ENCODE data around the gene HSPBAP1. TPM values are rescaled to one million over a fixed set of nuclear protein-coding genes. Genes with fewer than 3 reads are reported as not detected.
"Not testable (repeated sequence)": the region's sequence is repeated elsewhere in the genome, so short reads cannot be mapped to it uniquely, and the experiment has no call there.

HSPBAP1 gene
- total and polyA plus RNA-seq, 4 donors, result 8.3 to 10.1 (median 9.4) TPM

GRCh38 chr3:122745369-122746021 is 48.1 kb downstream of the HSPBAP1 start:
- H3K36me3 ChIP-seq (ENCODE audit: control insufficient read depth, insufficient read depth, low read length), result peaks cover 2% of the 10 kb centered on the region
- H3K9me3 ChIP-seq (ENCODE audit: control insufficient read depth, insufficient read depth, low read length), result no peaks in the 10 kb centered on the region
- H3K4me1 ChIP-seq (ENCODE audit: control insufficient read depth, insufficient read depth, low read length), result no peaks in the 10 kb centered on the region
- no peak for DNase-seq (ENCODE audit: low read depth in 4 of 6, low spot score in 6 of 6)
- no peaks in the 10 kb centered on the region for H3K27me3 ChIP-seq (ENCODE audit: control insufficient read depth, insufficient read depth, low read length)
- no peak overlapping the region for H3K27ac ChIP-seq (ENCODE audit: low read depth, low read length)
- H3K4me3 ChIP-seq (ENCODE audit: low read depth, low read length), result no peak overlapping the region
- no CpG with 5 or more reads among the region's 4 CpGs for WGBS (ENCODE audit: insufficient coverage)

- Histone ChIP-seq H3K4me1 (ENCODE audit: control insufficient read depth, insufficient read depth, low read length) (no peaks in the 10 kb centered on the region), H3K9me3 (ENCODE audit: control insufficient read depth, insufficient read depth, low read length) (no peaks in the 10 kb centered on the region), H3K36me3 (ENCODE audit: control insufficient read depth, insufficient read depth, low read length) (peaks cover 2% of the 10 kb centered on the region), H3K27me3 (ENCODE audit: control insufficient read depth, insufficient read depth, low read length) (no peaks in the 10 kb centered on the region), H3K27ac (ENCODE audit: low read depth, low read length) (no peak overlapping the region), H3K4me3 (ENCODE audit: low read depth, low read length) (no peak overlapping the region)
- 100% methylated on average over 1 of the region's 4 CpGs for WGBS (ENCODE audit: insufficient coverage)
- no peak for DNase-seq (ENCODE audit: low read depth in 4 of 6, low spot score in 6 of 6)
Observed at GRCh38 chr3:122743581-122744120, 50.0 kb downstream of the HSPBAP1 start.

GRCh38 chr3:122742234-122742633 is 51.4 kb downstream of the HSPBAP1 start:
- Histone ChIP-seq H3K4me3 (ENCODE audit: low read depth, low read length) (no peak overlapping the region), H3K27ac (ENCODE audit: low read depth, low read length) (no peak overlapping the region), H3K36me3 (ENCODE audit: control insufficient read depth, insufficient read depth, low read length) (peaks cover 2% of the 10 kb centered on the region), H3K27me3 (ENCODE audit: control insufficient read depth, insufficient read depth, low read length) (no peaks in the 10 kb centered on the region), H3K4me1 (ENCODE audit: control insufficient read depth, insufficient read depth, low read length) (no peaks in the 10 kb centered on the region), H3K9me3 (ENCODE audit: control insufficient read depth, insufficient read depth, low read length) (no peaks in the 10 kb centered on the region)
- DNase-seq (ENCODE audit: low read depth in 4 of 6, low spot score in 6 of 6), result no peak

GRCh38 chr3:122739172-122739571 is 54.5 kb downstream of the HSPBAP1 start:
- H3K9me3 ChIP-seq (ENCODE audit: control insufficient read depth, insufficient read depth, low read length), result no peaks in the 10 kb centered on the region
- WGBS (ENCODE audit: insufficient coverage), result no CpG with 5 or more reads among the region's 3 CpGs
- no peaks in the 10 kb centered on the region for H3K4me1 ChIP-seq (ENCODE audit: control insufficient read depth, insufficient read depth, low read length)
- no peak for DNase-seq (ENCODE audit: low read depth in 4 of 6, low spot score in 6 of 6)
- no peaks in the 10 kb centered on the region for H3K27me3 ChIP-seq (ENCODE audit: control insufficient read depth, insufficient read depth, low read length)
- no peaks in the 10 kb centered on the region for H3K36me3 ChIP-seq (ENCODE audit: control insufficient read depth, insufficient read depth, low read length)
- no peak overlapping the region for H3K4me3 ChIP-seq (ENCODE audit: low read depth, low read length)
- H3K27ac ChIP-seq (ENCODE audit: low read depth, low read length), result no peak overlapping the region

GRCh38 chr3:122732682-122733525 is 60.7 kb downstream of the HSPBAP1 start:
- H3K27ac ChIP-seq (ENCODE audit: low read depth, low read length); H3K27me3 ChIP-seq (ENCODE audit: control insufficient read depth, insufficient read depth, low read length); DNase-seq (ENCODE audit: low read depth in 4 of 6, low spot score in 6 of 6); H3K4me3 ChIP-seq (ENCODE audit: low read depth, low read length); H3K36me3 ChIP-seq (ENCODE audit: control insufficient read depth, insufficient read depth, low read length); H3K4me1 ChIP-seq (ENCODE audit: control insufficient read depth, insufficient read depth, low read length); H3K9me3 ChIP-seq (ENCODE audit: control insufficient read depth, insufficient read depth, low read length): not testable (repeated sequence)
- WGBS (ENCODE audit: insufficient coverage), result 98% methylated on average over 11 of the region's 22 CpGs

GRCh38 chr3:122730240-122730639 is 63.4 kb downstream of the HSPBAP1 start:
- H3K27ac ChIP-seq (ENCODE audit: low read depth, low read length), result no peak overlapping the region
- no peak for DNase-seq (ENCODE audit: low read depth in 4 of 6, low spot score in 6 of 6)
- 77% methylated on average over 2 of the region's 4 CpGs for WGBS (ENCODE audit: insufficient coverage)
- H3K4me1 ChIP-seq (ENCODE audit: control insufficient read depth, insufficient read depth, low read length), result no peaks in the 10 kb centered on the region
- H3K27me3 ChIP-seq (ENCODE audit: control insufficient read depth, insufficient read depth, low read length), result no peaks in the 10 kb centered on the region
- no peaks in the 10 kb centered on the region for H3K9me3 ChIP-seq (ENCODE audit: control insufficient read depth, insufficient read depth, low read length)
- H3K36me3 ChIP-seq (ENCODE audit: control insufficient read depth, insufficient read depth, low read length), result peaks cover 2% of the 10 kb centered on the region
- H3K4me3 ChIP-seq (ENCODE audit: low read depth, low read length), result no peak overlapping the region

GRCh38 chr3:122728756-122729514 is 64.7 kb downstream of the HSPBAP1 start:
- WGBS (ENCODE audit: insufficient coverage), result 92% methylated on average over 3 of the region's 8 CpGs
- H3K4me1 ChIP-seq (ENCODE audit: control insufficient read depth, insufficient read depth, low read length), result no peaks in the 10 kb centered on the region
- no peaks in the 10 kb centered on the region for H3K9me3 ChIP-seq (ENCODE audit: control insufficient read depth, insufficient read depth, low read length)
- peaks cover 2% of the 10 kb centered on the region for H3K36me3 ChIP-seq (ENCODE audit: control insufficient read depth, insufficient read depth, low read length)
- no peaks in the 10 kb centered on the region for H3K27me3 ChIP-seq (ENCODE audit: control insufficient read depth, insufficient read depth, low read length)
- H3K4me3 ChIP-seq (ENCODE audit: low read depth, low read length), result no peak overlapping the region
- no peak for DNase-seq (ENCODE audit: low read depth in 4 of 6, low spot score in 6 of 6)
- no peak overlapping the region for H3K27ac ChIP-seq (ENCODE audit: low read depth, low read length)

GRCh38 chr3:122728186-122728585 is 65.4 kb downstream of the HSPBAP1 start:
- H3K27me3 ChIP-seq (ENCODE audit: control insufficient read depth, insufficient read depth, low read length), result no peaks in the 10 kb centered on the region
- DNase-seq (ENCODE audit: low read depth in 4 of 6, low spot score in 6 of 6), result no peak
- WGBS (ENCODE audit: insufficient coverage), result no CpG with 5 or more reads among the region's 3 CpGs
- no peak overlapping the region for H3K27ac ChIP-seq (ENCODE audit: low read depth, low read length)
- no peaks in the 10 kb centered on the region for H3K9me3 ChIP-seq (ENCODE audit: control insufficient read depth, insufficient read depth, low read length)
- no peak overlapping the region for H3K4me3 ChIP-seq (ENCODE audit: low read depth, low read length)
- H3K4me1 ChIP-seq (ENCODE audit: control insufficient read depth, insufficient read depth, low read length), result no peaks in the 10 kb centered on the region
- H3K36me3 ChIP-seq (ENCODE audit: control insufficient read depth, insufficient read depth, low read length), result peaks cover 2% of the 10 kb centered on the region

GRCh38 chr3:122727766-122728165 is 65.9 kb downstream of the HSPBAP1 start:
- no peaks in the 10 kb centered on the region for H3K27me3 ChIP-seq (ENCODE audit: control insufficient read depth, insufficient read depth, low read length)
- H3K27ac ChIP-seq (ENCODE audit: low read depth, low read length), result no peak overlapping the region
- peaks cover 2% of the 10 kb centered on the region for H3K36me3 ChIP-seq (ENCODE audit: control insufficient read depth, insufficient read depth, low read length)
- no peaks in the 10 kb centered on the region for H3K9me3 ChIP-seq (ENCODE audit: control insufficient read depth, insufficient read depth, low read length)
- no peak overlapping the region for H3K4me3 ChIP-seq (ENCODE audit: low read depth, low read length)
- no peaks in the 10 kb centered on the region for H3K4me1 ChIP-seq (ENCODE audit: control insufficient read depth, insufficient read depth, low read length)
- no peak for DNase-seq (ENCODE audit: low read depth in 4 of 6, low spot score in 6 of 6)
- WGBS (ENCODE audit: insufficient coverage), result 92% methylated on average over 8 of the region's 9 CpGs
